ENCODE measurements around the gene DMPK.

- TF ChIP-seq CTCF (IDR thresholded peaks at IDR 0.05) (no peak), POLR2A (IDR thresholded peaks at IDR 0.05) (no peak), POLR2AphosphoS5 (IDR thresholded peaks at IDR 0.05) (no peak)
These were observed 9.6 kb upstream of the DMPK start for GRCh38 chr19:45791744-45792469.

All from breast epithelium (tissue), 3 donors.